Esophagus squamous epithelium (tissue), 5 donors: ENCODE results near the gene C12orf60. TPM values are rescaled to one million over a fixed set of nuclear protein-coding genes. Genes with fewer than 3 reads are reported as not detected.
A peak's percentile ranks its signal among the peaks of the same experiment; 100 is the strongest.

Experiments used
- DNase-seq: peaks from one replicate; lab custom pipeline; 2025; lab: John Stamatoyannopoulos, UW
- H3K27ac ChIP-seq, 4 donors: fragments of 200-600 bp; sonication (generic); one replicate each; pipeline ENCODE4 v1.5.1; 2016 to 2019; ENCODE audit warnings: mild to moderate bottlenecking in 1 of 4
- H3K27me3 ChIP-seq, 4 donors: fragments of 200-600 bp; sonication (generic); 1 replicate in 3 of 4; 2 replicates in 1 of 4; pipeline versions ENCODE4 v1.5.1 to v1.6.0; 2017 to 2021; ENCODE audit warnings: antibody characterized with exemption in 1 of 4
- H3K36me3 ChIP-seq, 3 donors: fragments of 200-600 bp; sonication (generic); one replicate each; pipeline ENCODE4 v1.5.1; 2016 to 2019
- H3K4me1 ChIP-seq, 3 donors: fragments of 200-600 bp; sonication (generic); one replicate each; pipeline ENCODE4 v1.5.1; 2017 to 2019
- H3K4me3 ChIP-seq, 4 donors: fragments of 200-600 bp; sonication (generic); 1 replicate in 3 of 4; 2 replicates in 1 of 4; pipeline ENCODE4 v1.5.1; 2016 to 2019; ENCODE audit warnings: mild to moderate bottlenecking in 2 of 4, moderate library complexity in 1 of 4
- H3K9me3 ChIP-seq, 3 donors: fragments of 200-600 bp; sonication (generic); one replicate each; pipeline ENCODE4 v1.5.1; 2016 to 2019
- CTCF ChIP-seq, 6 experiments: fragments of 450-650 bp in 4 of 6; fragments of 200-600 bp in 2 of 6; sonication (generic) in 2 of 6; IDR thresholded peaks; one replicate each; pipeline ENCODE4 v1.5.1; 2016 to 2019; ENCODE audit warnings: antibody characterized with exemption in 6 of 6, mild to moderate bottlenecking in 4 of 6, moderate library complexity in 4 of 6
- POLR2A ChIP-seq, 4 donors: fragments of 450-650 bp; IDR thresholded peaks; one replicate each; pipeline ENCODE4 v1.6.1; 2017; ENCODE audit warnings: antibody characterized with exemption in 4 of 4, mild to moderate bottlenecking in 4 of 4, moderate library complexity in 3 of 4
- WGBS, 2 donors: methylation state at CpG; one replicate each; pipeline ENCODE4 v1.1.5; 2018; 5-methylcytosine and 5-hydroxymethylcytosine counted together
- intact Hi-C: fragments of 100-400 bp; cut with DNase I; formaldehyde crosslinking; loops from one replicate; pipeline ENCODE4 v1.15.0; 2022
- total RNA-seq, 4 donors: library from RNA; depleted of rRNA; stranded (reverse); fragments of >200 nt; gene quantifications; one replicate each; pipeline ENCODE4 v1.1.0, GENCODE V29; 2016
- donor health status: DM: yes; HTN: yes; CAD: no.

C12orf60 gene
- total RNA-seq, 4 donors from 2014 or later: 0.15 to 2.6 (median 0.65) TPM

- intact Hi-C loops: no loop called here
- Histone ChIP-seq H3K9me3 (peaks cover 0 to 4% (median 0%) of the 10 kb centered on the region in 3 donors), H3K4me3 (peak overlapping the region; percentile 71 to 91 (median 85)), H3K27ac (peak overlapping the region; percentile 96 to 98 (median 98)), H3K36me3 (peaks cover 0 to 28% (median 0%) of the 10 kb centered on the region in 3 donors), H3K27me3 (no peaks in the 10 kb centered on the region), H3K4me1 (peaks cover 0 to 45% (median 5%) of the 10 kb centered on the region in 3 donors)
- TF ChIP-seq CTCF (IDR thresholded peaks at IDR 0.05) (peak; percentile 70 to 95 (median 88)), POLR2A (IDR thresholded peaks at IDR 0.05) (peak in 2 of 4 donors; percentile 4 to 71)
- peak; percentile 67 for DNase-seq
- 0% methylated on average over 6 to 9 of the region's 38 CpGs for WGBS, 2 donors
Measured at GRCh38 chr12:14769969-14770495, 33.4 kb upstream of the C12orf60 start.

GRCh38 chr12:14770496-14771461 lies 32.7 kb upstream of the C12orf60 start:
- Histone ChIP-seq H3K27ac (peak overlapping the region; percentile 96 to 98 (median 98)), H3K4me1 (peaks cover 0 to 53% (median 5%) of the 10 kb centered on the region in 3 donors), H3K4me3 (peak overlapping the region; percentile 71 to 91 (median 85)), H3K27me3 (no peaks in the 10 kb centered on the region), H3K9me3 (no peaks in the 10 kb centered on the region), H3K36me3 (peaks cover 0 to 22% (median 0%) of the 10 kb centered on the region in 3 donors)
- intact Hi-C loops: no loop called here
- WGBS, 2 donors: 0 to 1% methylated on average over 16 to 32 of the region's 56 CpGs
- peak in 3 of 4 donors; percentile 52 to 98 (median 97) for TF ChIP-seq POLR2A (IDR thresholded peaks at IDR 0.05)
- TF ChIP-seq CTCF (IDR thresholded peaks at IDR 0.05): peak in 2 of 6 experiments; percentile 10 to 24
- DNase-seq: peak; percentile 64

GRCh38 chr12:14771651-14772137 lies 31.8 kb upstream of the C12orf60 start:
- no peaks in the 10 kb centered on the region for H3K27me3 ChIP-seq
- TF ChIP-seq CTCF (IDR thresholded peaks at IDR 0.05) (no peak), POLR2A (IDR thresholded peaks at IDR 0.05) (no peak)
- H3K36me3 ChIP-seq: peaks cover 0 to 13% (median 0%) of the 10 kb centered on the region in 3 donors
- 12 to 22% methylated on average over 6 of the region's 6 CpGs for WGBS, 2 donors
- H3K9me3 ChIP-seq: no peaks in the 10 kb centered on the region
- intact Hi-C loops: no loop called here
- H3K4me3 ChIP-seq: peak overlapping the region; percentile 71 to 91 (median 85)
- peaks cover 4 to 62% (median 6%) of the 10 kb centered on the region in 3 donors for H3K4me1 ChIP-seq
- DNase-seq: no peak
- H3K27ac ChIP-seq: peak overlapping the region; percentile 96 to 98 (median 98)

- TF ChIP-seq POLR2A (IDR thresholded peaks at IDR 0.05): no peak
- no peak for TF ChIP-seq CTCF (IDR thresholded peaks at IDR 0.05)
- intact Hi-C loops: no loop called here
- Histone ChIP-seq H3K9me3 (no peaks in the 10 kb centered on the region), H3K27ac (no peak overlapping the region), H3K36me3 (peaks cover 0 to under 1% (median 0%) of the 10 kb centered on the region in 3 donors), H3K27me3 (no peaks in the 10 kb centered on the region), H3K4me1 (peaks cover 4 to 65% (median 10%) of the 10 kb centered on the region in 3 donors), H3K4me3 (no peak overlapping the region)
- WGBS, 2 donors: 93 to 96% methylated on average over 5 of the region's 5 CpGs
- no peak for DNase-seq
Measured at GRCh38 chr12:14772946-14773345, 30.5 kb upstream of the C12orf60 start.
